Progenitor cell of endocrine pancreas (in vitro differentiated cells): Measurements from ENCODE around the gene ZNF620. TPM values are rescaled to one million over a fixed set of nuclear protein-coding genes. Genes with fewer than 3 reads are reported as not detected.

Experiments
- DNase-seq: peaks from one replicate; pipeline ENCODE4 v3.0.0; 2021; ENCODE audit warnings: low spot score; ENCODE audit not compliant: unreplicated experiment
- H3K27ac Mint-ChIP-seq: 2 replicates; pipeline ENCODE4 v1.8.0; 2021; ENCODE audit warnings: mild to moderate bottlenecking, moderate library complexity, mixed read lengths
- H3K27me3 Mint-ChIP-seq: 2 replicates; pipeline ENCODE4 v1.8.0; 2021; ENCODE audit warnings: mixed read lengths
- H3K36me3 Mint-ChIP-seq: 2 replicates; pipeline ENCODE4 v1.8.0; 2022; ENCODE audit warnings: mixed read lengths; ENCODE audit not compliant: insufficient read depth
- H3K4me1 Mint-ChIP-seq: 2 replicates; pipeline ENCODE4 v1.8.0; 2021; ENCODE audit warnings: low read depth, mixed read lengths
- H3K4me3 Mint-ChIP-seq: 2 replicates; pipeline ENCODE4 v1.8.0; 2021; ENCODE audit warnings: low read depth, mild to moderate bottlenecking, moderate library complexity, mixed read lengths
- H3K9me3 Mint-ChIP-seq: 2 replicates; pipeline ENCODE4 v1.8.0; 2021; ENCODE audit warnings: low read depth, mixed read lengths
- total RNA-seq: library from RNA; stranded (reverse); gene quantifications from 2 replicates; pipeline ENCODE4 v1.2.1, GENCODE V29; 2021
- TF ChIP-seq, protein P1 (sequence below): fragments of 200-600 bp; sonication (generic); IDR thresholded peaks from one replicate; pipeline ENCODE4 v1.5.0; 2021; ENCODE audit warnings: antibody characterized with exemption, mild to moderate bottlenecking; ENCODE audit not compliant: unreplicated experiment

ZNF620 gene
- total RNA-seq, 1 donor from 2014 or later: 26.2 TPM

- no peak for DNase-seq
- Mint-ChIP-seq H3K27ac (no peak overlapping the region), H3K36me3 (peaks cover 17% of the 10 kb centered on the region), H3K27me3 (no peaks in the 10 kb centered on the region), H3K4me1 (peaks cover 14% of the 10 kb centered on the region), H3K9me3 (peaks cover 3% of the 10 kb centered on the region), H3K4me3 (no peak overlapping the region)
- TF ChIP-seq, protein P1, sequence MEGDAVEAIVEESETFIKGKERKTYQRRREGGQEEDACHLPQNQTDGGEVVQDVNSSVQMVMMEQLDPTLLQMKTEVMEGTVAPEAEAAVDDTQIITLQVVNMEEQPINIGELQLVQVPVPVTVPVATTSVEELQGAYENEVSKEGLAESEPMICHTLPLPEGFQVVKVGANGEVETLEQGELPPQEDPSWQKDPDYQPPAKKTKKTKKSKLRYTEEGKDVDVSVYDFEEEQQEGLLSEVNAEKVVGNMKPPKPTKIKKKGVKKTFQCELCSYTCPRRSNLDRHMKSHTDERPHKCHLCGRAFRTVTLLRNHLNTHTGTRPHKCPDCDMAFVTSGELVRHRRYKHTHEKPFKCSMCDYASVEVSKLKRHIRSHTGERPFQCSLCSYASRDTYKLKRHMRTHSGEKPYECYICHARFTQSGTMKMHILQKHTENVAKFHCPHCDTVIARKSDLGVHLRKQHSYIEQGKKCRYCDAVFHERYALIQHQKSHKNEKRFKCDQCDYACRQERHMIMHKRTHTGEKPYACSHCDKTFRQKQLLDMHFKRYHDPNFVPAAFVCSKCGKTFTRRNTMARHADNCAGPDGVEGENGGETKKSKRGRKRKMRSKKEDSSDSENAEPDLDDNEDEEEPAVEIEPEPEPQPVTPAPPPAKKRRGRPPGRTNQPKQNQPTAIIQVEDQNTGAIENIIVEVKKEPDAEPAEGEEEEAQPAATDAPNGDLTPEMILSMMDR: no peak
Observed at GRCh38 chr3:40521254-40521653, 15.4 kb downstream of the ZNF620 start.

DNA sequence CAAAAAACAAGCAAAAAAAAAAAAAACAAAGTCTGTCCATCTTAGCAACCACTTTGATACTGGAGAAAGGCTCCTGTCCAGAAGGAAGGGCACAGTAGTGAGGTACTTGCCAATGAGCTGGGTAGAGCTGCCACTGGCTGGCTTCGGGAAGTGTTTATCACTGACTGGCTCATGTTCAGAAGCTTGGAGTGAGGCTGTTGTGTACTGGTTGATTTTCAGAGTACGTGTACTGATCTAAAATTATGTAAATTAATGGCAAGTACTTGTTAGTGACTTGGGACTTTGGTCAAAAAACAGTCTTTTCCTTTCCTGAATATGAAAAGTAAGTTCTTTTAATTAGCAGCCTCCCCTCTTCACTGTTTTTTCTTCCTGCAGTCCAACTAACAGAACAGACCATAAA, 17.9 kb downstream of the ZNF620 start:
- Mint-ChIP-seq H3K27ac (peak overlapping the region; percentile 98), H3K4me3 (peak overlapping the region; percentile 92)
- TF ChIP-seq, protein P1: no peak

DNA sequence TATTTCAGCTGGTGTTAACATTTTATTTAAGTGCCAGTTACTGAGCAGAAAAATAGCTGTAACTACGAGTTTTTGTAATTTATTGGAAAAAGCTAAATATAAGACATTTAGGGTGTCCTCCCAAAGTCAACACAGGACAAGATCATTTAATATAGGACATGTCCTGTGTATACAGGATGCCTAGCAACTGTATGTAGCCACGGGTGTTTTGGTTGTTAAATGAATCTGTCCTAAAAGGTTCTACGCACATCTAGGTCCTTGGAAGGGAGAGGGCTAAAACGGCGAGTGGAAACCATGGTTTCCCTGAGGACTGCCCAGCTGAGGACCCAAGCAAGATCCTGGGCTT, 18.4 kb downstream of the ZNF620 start:
- H3K36me3 Mint-ChIP-seq: peaks cover 17% of the 10 kb centered on the region
- no peaks in the 10 kb centered on the region for H3K27me3 Mint-ChIP-seq
- H3K4me3 Mint-ChIP-seq: peak overlapping the region; percentile 92
- peak overlapping the region; percentile 98 for H3K27ac Mint-ChIP-seq
- peaks cover 21% of the 10 kb centered on the region for H3K4me1 Mint-ChIP-seq
- TF ChIP-seq, protein P1: no peak
- DNase-seq: no peak
- H3K9me3 Mint-ChIP-seq: no peaks in the 10 kb centered on the region

More for the DNA sequence above, 17.9 kb downstream of the ZNF620 start:
- DNase-seq: no peak
- Mint-ChIP-seq H3K27me3 (no peaks in the 10 kb centered on the region), H3K9me3 (peaks cover 2% of the 10 kb centered on the region), H3K4me1 (peaks cover 18% of the 10 kb centered on the region), H3K36me3 (peaks cover 19% of the 10 kb centered on the region)

GRCh38 chr3:40524568-40525285, 18.9 kb downstream of the ZNF620 start, which contains the start of gene ZNF621:
Gene ZNF621, plus strand, starts transcription at chr3:40524960. Its CDS starts 881 bp downstream, at chr3:40525841.
- Mint-ChIP-seq H3K4me3 (peak within 1 kb of the TSS; percentile 92), H3K27ac (peak within 1 kb of the TSS; percentile 98), H3K36me3 (peaks cover 16% of the 10 kb centered on the region), H3K9me3 (no peaks in the 10 kb centered on the region), H3K4me1 (peaks cover 21% of the 10 kb centered on the region), H3K27me3 (no peaks in the 10 kb centered on the region)
- DNase-seq: peak; percentile 84
- TF ChIP-seq, protein P1: no peak

GRCh38 chr3:40528426-40528825, 22.6 kb downstream of the ZNF620 start:
- peaks cover 12% of the 10 kb centered on the region for H3K9me3 Mint-ChIP-seq
- no peak overlapping the region for H3K4me3 Mint-ChIP-seq
- no peaks in the 10 kb centered on the region for H3K27me3 Mint-ChIP-seq
- DNase-seq: no peak
- H3K36me3 Mint-ChIP-seq: peaks cover 48% of the 10 kb centered on the region
- TF ChIP-seq, protein P1: no peak
- H3K4me1 Mint-ChIP-seq: peaks cover 21% of the 10 kb centered on the region
- no peak overlapping the region for H3K27ac Mint-ChIP-seq
